HG03354 (cell line): ENCODE data around the gene ZNF684.
A peak's percentile ranks its signal among the peaks of the same experiment; 100 is the strongest.
"Not testable (repeated sequence)": the region's sequence is repeated elsewhere in the genome, so short reads cannot be mapped to it uniquely, and the experiment has no call there.

Source experiments
- ATAC-seq: cut with Tn5 transposase; IDR thresholded peaks from one replicate; pipeline ENCODE4 v1.9.1; 2021; ENCODE audit warnings: mild to moderate bottlenecking; ENCODE audit not compliant: unreplicated experiment, poor library complexity, severe bottlenecking

ZNF684 gene

DNA sequence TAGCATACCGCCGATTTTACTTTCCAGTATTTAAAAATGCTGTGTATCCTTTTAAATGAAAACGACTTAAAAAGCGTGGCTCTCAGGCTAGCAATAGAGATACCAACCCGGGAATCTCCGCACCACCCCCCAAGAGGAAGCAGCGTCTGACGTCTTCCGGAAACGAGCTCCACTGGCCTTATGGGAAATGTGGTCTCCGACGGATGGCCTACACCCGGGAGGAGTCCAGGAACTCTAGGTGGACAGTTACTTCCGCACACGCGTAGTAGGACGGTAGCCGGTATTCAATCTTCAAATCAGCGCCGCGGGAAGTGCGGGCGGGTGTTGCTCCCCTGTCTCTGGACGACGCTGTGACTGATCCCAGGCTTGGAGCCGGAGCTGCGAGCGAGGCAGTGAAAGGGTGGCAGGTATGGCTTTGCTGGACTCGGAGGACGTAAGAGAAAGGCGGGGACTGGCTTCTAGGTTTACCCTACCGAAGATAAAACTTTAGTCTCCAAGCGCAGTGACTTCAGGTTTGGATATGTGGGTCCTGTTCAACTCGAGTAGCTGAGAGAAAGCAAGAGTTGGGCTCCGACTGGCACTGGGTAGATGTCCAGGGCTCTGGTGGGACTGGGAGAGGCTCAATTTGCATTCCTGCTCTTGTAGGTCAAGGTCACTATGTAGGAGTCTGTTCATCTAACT, at the start of gene ZNF684:
ZNF684 (plus strand) TSS at position 257 of the 681 bp plus-strand sequence. CDS start 1,530 bp downstream, outside the sequence.
- ATAC-seq, result peak; percentile 93

- no peak for ATAC-seq
These were observed 36.0 kb upstream of the ZNF684 start for GRCh38 chr1:40495315-40495903.

GRCh38 chr1:40502651-40503050, 28.8 kb upstream of the ZNF684 start:
- not testable (repeated sequence) for ATAC-seq

- ATAC-seq, result no peak
These were observed 23.5 kb upstream of the ZNF684 start for GRCh38 chr1:40507973-40508372.

DNA sequence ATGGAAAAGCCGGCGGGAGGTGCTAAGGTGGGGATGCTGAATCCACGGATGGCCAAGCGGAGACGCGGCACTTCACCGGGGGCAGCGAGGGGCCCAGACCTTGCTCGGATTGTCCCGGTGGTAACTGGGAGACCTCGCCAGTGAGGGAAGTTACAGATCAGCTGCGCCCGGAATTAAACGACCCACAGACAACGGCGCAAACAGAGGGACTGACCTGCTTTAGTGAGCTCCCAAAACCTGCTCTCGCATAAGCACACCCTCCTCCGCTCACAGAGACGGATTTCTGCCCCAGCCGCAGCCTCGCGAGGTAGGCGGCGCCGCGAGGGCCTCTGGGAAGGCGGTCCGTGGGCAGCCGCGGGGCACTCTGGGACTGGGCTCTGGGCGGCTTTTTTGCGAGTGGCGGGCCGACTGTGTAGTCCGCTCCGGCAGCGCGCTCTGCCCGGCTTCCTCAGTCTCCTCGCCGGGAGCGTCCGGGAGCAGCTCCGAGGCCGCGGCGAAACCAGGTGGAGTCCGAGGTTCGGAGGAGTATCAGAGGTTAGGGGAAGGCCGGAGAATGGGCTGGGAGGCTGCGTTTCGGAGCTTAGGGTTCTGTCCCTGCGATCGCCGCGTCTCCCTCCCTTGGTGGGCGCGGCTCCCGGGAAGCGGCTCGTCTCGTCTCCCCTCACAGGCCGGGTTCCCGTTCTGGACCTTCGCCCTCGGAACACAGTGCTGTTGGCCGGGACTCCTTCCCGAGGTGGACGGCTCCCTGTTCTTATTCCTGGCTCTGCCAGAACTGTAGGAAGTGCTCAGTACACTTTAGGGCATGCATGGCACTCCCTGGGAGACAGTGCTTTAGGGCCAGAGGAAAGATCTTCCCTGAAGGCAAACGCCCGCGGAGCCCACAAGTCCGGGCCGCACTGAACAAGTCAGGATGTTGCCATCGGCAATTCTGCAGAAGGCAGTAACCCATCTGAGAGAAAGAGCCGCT, 22.8 kb upstream of the ZNF684 start, which contains the start of gene EXO5:
EXO5 (plus strand) TSS at position 393 of the 967 bp plus-strand sequence. CDS start 5,778 bp downstream, outside the sequence.
- peak; percentile 88 for ATAC-seq

GRCh38 chr1:40519517-40519916, 11.9 kb upstream of the ZNF684 start:
- no peak for ATAC-seq

GRCh38 chr1:40530735-40531380, 579 bp upstream of the ZNF684 start:
- ATAC-seq, result no peak

GRCh38 chr1:40532062-40532389, 589 bp downstream of the ZNF684 start:
- ATAC-seq, result no peak

DNA sequence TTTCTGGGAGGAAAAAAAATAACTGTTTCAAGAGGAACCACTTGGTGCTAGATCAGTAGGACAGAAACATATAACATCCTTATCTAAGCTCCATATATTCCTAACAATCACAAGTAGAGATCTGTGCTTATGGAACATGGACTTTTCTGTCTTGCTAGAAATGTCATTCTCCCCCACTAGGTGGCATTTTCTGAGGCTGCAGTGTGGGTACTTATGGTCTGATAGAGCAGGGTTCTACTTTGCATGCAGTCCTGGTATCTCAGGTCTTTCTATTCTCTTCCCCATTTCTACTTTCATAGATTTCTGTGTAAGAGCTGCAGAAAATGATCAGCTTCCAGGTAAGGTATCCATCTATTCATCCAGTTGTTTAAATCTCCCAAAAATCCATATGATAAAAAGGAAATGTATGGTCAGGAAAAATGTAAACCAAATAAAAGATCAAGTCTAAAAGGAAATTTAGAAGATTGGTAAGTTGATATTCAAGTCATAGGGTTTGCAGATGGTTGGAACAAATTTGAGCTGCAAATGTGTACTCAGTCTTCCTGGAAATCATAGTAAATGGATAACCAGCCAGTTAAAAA, 1.5 kb downstream of the ZNF684 start:
- peak; percentile 46 for ATAC-seq

DNA sequence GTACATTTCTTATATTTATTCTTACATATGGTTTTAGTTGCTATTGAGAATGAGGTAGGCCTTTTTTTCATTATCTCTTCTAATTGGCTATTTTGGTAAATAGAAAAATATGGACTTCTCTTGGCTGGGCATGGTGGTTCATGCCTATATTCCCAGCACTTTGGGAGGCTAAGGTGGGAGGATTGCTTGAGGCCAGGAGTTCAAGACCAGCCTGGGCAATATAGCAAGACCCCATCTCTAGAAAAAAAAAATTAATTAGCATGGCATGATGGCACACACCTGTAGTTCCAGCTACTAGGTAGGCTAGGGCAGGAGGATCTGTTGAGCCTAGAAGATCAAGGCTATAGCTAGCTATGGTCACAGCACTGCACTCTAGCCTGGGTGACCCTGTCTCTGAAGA, 3.2 kb downstream of the ZNF684 start:
- ATAC-seq, result no peak

GRCh38 chr1:40535732-40536131, 4.3 kb downstream of the ZNF684 start:
- no peak for ATAC-seq

DNA sequence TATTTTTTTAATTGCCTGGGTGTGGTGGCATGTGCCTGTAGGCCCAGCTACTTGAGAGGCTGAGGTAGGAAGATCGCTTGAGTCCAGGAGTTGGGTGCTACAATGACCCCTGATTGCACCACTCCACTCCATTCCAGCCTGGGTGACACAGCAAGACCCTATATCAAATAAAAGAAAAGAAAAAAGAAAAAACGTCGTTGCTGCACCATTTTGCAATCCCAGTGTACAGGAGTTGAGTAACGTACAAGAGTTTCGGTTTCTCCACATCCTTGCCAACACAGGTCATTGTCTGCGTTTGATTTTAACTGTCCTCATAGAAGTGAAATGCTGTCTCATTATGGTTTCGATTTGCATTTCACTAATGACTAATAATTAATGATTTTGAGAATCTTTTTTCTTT, 7.9 kb downstream of the ZNF684 start:
- no peak for ATAC-seq

DNA sequence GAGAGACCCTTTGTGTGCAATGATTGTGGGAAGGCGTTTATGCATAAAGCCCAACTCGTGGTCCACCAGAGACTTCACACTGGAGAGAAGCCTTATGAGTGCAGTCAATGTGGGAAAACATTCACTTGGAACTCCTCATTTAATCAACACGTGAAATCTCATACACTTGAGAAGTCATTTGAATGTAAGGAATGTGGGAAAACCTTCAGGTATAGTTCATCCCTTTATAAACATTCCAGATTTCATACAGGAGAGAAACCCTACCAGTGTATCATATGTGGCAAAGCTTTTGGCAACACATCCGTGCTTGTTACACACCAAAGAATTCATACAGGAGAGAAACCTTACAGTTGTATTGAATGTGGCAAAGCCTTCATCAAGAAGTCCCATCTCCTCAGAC, 15.5 kb downstream of the ZNF684 start:
- no peak for ATAC-seq

GRCh38 chr1:40553017-40553416, 21.6 kb downstream of the ZNF684 start:
- no peak for ATAC-seq

DNA sequence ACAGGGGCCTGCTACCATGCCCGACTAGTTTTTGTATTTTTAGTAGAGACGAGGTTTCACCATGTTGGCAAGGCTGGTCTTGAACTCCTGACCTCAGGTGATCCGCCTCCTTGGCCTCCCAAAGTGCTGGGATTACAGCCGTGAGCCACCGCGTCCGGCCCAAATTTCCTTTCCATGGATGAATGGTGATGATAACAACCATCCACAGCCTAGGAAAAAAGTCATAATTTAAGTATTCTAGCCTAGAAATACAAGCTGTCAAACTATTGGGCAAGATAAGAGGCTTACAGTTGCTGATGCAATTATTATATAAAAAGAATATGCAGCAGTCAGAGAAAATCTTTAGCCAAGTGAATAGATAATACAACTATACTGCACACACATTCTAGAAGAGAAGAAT, 23.4 kb downstream of the ZNF684 start:
- not testable (repeated sequence) for ATAC-seq

- ATAC-seq, result no peak
These were observed 24.7 kb downstream of the ZNF684 start for GRCh38 chr1:40556121-40556520.

- ATAC-seq, result not testable (repeated sequence)
These were observed 26.8 kb downstream of the ZNF684 start for GRCh38 chr1:40558241-40558640.

GRCh38 chr1:40562185-40562584, 30.7 kb downstream of the ZNF684 start:
- no peak for ATAC-seq

DNA sequence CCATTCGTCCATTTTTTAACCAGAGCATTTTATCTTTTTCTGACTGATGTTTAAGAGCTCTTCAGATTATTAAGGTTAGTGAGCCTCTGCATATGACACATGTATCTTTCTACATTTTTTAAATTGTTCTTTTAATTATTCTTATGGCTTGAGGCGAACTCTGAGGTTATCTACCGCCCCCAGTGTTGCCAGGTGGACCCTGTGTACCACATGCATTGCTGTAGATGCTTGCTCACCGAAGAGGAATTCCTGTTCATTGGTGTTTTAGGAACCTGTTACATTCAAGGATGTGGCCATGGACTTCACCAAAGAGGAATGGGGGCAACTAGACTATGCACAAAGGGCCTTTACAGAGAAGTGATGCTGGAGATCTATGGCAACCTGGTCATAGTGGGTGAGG, 31.8 kb downstream of the ZNF684 start:
- ATAC-seq, result no peak

DNA sequence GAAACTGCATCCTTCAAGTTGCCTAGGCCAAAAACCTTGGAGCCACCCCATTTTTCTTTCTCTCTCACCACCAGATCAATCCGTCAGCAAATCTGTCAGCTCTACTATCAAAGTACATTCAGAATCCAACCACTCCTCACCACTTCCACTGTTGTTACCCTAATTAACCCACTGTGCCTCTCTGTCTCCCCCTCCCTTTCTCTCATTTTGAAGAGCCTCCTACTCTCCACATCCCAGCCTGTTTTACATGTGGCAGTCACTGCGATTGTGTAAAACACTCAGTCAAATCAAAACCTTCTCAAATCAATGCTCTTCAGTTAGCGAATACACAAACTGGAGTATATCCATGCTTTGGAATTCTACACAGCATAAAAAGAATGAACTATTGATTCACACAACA, 33.1 kb downstream of the ZNF684 start:
- no peak for ATAC-seq
